HTERT RPE-1 (cell line): Measurements from ENCODE around the gene SOX2.

Source experiments
- in situ Hi-C: fragments of 300-500 bp; cut with MboI; formaldehyde crosslinking; loops from 4 replicates; pipeline ENCODE4 v1.14.3; 2020; ENCODE audit warnings: low sequenced_read_pairs

Gene SOX2

GRCh38 chr3:181711325-181712135 lies at the start of gene SOX2:
Gene SOX2 (plus strand): TSS chr3:181711925. CDS start chr3:181712361, 436 bp downstream.
- in situ Hi-C loops, result no loop called here

DNA sequence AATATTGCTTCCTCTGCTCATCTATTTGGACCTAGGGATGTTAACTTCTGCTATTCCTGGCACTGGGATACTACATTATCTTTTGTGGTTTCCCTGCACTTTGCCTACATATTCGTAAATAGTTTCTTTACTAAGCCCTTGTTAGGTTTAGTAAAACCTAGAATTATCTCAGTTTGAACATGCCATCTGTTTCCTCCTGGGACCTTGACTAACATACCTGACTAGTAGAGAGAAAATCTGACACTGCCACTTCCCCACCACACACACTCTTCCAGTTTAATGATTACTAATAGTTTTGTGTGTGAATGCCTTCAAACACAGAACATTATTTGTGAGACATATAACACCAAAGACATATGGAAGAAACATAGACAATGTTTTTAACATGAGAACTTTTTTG lies 28.2 kb upstream of the SOX2 start:
- in situ Hi-C loops, result no loop called here

DNA sequence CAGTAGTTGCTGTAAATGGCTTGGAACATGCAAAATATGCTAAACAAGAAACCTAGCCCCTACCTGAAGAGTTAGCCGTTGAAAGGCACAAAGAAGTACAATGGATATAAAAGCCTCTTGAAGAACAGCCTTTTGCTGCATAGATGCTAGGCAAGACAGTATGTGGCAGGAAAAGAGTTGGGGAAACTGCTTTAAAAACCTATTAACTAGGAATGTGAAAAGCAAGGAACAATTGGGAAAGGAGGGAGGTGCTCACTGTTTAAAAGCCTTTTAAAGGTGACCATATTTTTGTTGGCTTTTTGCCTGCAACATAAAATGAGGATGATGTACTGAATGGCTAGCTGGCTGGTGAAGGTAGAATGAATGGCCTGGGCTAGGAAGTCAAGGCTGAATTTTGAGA lies 24.5 kb upstream of the SOX2 start:
- in situ Hi-C loops, result no loop called here

- in situ Hi-C loops, result no loop called here
Observed at GRCh38 chr3:181687731-181688130, 24.0 kb upstream of the SOX2 start.

- in situ Hi-C loops, result no loop called here
Observed at GRCh38 chr3:181689546-181689945, 22.2 kb upstream of the SOX2 start.

GRCh38 chr3:181690769-181691168 lies 21.0 kb upstream of the SOX2 start:
- in situ Hi-C loops, result no loop called here

GRCh38 chr3:181691901-181692300 lies 19.8 kb upstream of the SOX2 start:
- in situ Hi-C loops, result no loop called here

GRCh38 chr3:181692311-181693145 lies 19.2 kb upstream of the SOX2 start:
- in situ Hi-C loops, result no loop called here

DNA sequence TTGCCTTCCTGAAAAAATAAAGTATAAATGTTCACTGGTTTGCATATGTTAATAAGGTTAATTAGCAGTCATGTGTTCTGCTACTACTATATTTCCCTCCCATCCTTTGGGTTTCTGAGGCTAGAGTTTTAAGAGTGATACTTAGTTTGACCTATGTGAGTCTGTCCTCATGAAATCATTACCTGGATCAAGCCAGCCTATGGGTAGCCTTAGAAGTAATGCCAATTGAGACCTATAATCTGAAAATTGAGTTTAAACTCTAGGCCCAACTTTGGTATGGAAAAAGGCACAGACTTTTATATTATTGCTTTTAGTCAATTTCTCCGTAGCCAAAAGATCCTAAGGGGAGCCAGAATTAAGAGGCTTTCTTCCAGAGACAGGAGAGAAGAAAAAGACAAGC lies 18.4 kb upstream of the SOX2 start:
- in situ Hi-C loops, result no loop called here

DNA sequence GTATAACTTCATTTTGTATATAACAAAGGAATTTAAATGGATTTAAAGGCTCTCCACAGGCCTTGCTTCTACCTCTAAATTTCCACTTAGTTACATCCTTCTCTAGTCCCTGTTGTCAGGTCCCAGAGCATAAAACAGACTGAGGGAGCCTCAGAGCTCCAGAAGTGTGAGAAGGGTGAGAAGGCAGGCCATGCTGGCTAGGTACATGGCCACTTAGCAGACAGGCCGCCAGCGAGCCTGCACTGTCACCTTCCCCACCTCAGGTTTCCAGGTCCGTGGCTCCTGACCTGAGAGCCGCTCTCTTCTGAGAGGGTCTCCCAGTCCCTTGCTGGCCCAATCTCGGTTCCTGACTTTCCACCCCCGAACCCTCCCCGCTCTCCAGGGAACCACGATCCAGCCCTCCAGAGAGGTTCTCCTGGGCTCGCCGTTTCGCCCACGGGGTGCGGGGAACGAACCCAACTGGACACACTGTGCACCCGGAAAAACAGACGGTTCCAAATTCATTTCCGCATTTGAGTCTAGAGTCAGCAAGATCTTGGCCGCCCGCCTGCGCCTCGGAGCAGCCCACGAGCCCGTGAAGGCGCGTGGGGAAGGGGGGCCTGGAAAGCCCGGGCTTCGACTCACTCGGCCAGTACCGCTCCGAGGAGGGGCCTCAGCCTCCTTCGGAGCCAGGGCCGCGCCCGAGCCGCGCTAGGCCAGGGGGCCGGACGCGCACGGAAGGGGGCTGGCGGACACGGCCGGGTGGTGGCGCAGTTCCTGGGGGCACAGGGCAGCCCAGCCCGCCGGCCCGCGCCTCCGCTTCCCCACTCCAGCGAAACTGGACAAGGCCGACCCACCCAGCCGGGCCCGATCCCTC lies 16.7 kb upstream of the SOX2 start:
- in situ Hi-C loops, result no loop called here

DNA sequence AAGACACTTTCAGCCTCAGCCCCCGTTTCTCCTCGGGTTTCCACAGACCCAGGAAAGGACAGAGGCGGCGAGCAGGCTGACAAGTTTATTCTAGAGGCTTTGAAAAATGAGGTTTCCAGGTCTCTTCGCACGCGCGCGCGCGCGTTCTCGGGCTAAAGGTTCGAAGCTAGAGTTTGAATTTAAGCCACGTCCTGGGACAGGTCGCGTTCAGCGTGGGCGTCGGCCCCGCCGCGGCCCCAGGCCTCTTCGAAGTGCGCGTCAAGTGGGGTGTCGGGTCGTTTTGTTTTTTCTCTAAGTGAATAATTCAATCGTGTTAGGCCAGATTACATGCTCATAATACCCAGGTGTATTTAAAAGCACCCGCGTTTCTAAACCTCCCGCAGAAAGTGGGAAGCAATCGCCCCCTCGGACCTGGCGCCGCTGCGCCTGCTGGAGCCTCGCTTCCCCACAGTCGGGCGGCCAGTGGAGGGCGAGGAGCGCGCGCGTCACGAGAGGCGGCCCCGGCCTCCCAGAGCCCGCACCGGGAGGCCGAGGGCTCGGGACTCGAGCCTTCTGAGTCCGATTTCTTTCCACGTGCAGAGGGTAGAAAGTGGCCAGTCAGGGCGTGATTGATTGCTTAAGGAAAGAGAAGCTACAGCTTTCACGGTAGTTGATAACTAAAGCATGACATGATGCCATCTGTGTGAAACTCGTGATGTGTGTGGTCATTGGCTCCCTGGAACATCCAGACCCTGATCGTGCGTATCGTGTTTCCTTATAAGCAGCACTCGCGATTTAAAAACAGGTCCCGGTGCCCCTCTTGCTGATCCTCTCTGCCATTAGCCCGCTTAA lies 15.8 kb upstream of the SOX2 start:
- in situ Hi-C loops, result no loop called here

DNA sequence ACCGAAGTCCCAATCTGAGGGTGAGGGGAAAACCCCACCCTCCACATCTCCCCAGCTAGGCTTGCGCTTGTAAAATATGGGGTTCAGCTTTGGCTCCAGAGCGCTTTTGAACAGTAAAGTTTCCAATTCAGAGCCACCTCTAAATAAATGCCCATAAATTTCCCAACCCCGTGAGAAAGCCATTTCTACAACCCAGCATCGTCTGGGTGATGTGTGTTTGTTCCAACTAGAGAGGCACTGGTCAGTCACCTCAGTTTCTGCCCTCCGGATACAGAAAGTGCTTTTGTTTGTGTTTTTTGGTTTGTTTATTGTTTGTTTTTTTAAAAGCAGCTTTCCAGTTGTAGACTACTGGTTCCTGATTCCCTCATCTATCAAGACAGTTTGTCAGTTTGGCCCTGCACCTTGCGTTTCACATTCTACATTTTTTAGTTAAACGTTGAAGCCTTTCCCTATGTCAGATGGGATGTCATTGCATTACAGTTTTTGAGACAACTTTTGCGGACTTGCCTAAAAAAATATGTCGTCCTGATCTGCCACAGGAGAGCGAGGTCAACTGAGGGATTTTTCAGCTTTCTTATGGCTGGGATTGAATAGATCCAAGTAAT lies 15.0 kb upstream of the SOX2 start:
- in situ Hi-C loops, result no loop called here

DNA sequence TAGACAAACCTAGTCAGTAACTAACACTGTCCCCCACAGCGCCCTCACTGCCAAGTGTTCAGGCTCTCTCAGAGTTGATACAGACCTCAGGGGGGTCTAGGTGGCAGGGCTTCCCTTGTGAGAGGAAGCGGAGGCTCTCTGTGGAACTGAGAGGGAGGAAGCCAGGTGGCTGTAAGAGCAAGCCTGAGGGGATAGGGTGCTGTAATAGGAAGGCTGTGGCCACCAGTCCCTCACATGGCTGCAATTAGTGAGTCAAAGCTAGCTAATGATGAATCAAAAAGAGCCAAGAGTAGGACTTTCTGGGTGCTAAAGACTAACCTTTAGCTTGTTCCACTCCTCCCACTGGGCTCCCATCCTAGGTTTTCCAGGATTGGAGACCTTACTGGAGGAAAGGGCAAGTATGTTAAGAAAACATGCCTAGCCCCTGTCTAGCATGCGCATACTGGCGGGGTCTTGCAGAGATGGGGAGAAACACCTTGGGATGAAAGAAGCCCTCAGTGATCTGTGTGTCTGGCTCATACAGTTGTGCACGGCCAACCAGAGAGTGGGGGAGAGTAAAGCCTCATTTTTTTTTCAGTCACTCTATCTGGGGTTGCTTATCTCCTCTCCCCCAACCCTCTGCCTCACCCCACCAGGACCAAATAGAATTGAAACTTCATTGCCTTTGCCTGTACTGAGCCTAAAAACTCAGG lies 13.3 kb upstream of the SOX2 start:
- in situ Hi-C loops, result no loop called here

GRCh38 chr3:181699171-181699903 lies 12.4 kb upstream of the SOX2 start:
- in situ Hi-C loops, result no loop called here

DNA sequence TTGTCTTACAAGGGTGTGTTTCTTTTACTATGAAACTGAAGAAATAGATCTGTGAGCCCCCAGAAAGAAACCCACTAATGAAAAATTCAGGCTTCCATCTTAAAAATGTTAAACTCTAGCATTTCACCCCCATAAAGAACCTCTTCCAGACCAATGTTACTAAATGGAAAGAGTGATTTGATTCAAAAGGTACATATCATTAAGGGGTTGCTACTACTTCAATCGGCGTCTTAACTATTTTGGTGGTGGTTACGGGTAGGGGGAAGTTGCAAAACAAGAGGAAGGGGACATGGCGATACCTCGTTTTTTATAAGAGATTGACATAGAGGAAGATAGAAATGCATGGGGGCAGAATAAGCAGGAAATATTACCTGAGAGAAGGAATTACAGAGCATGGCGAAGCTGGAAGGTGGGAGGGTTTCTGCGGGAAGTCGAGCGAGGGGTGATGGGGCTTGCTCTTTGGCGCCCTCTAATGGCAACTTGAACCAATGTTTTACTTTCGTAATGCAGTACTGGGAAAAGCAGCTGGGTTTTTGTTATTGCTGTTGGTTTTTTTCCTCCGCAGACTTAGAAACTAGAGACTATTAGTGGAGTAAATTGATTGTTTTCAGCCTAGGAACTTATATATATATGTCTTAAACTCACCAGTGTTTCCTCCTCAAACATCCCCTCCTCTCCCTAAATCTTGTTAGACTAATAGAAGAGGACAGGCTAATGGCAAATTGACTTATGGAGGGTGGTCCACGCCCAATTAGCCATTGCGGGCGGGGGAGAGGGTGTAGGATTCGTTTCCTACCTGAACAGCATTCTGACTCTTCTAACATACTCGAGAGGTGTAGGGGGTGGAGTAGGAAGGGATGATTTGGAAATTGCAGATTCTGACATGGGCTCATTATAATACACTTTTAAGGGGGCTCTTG lies 11.3 kb upstream of the SOX2 start:
- in situ Hi-C loops, result no loop called here

DNA sequence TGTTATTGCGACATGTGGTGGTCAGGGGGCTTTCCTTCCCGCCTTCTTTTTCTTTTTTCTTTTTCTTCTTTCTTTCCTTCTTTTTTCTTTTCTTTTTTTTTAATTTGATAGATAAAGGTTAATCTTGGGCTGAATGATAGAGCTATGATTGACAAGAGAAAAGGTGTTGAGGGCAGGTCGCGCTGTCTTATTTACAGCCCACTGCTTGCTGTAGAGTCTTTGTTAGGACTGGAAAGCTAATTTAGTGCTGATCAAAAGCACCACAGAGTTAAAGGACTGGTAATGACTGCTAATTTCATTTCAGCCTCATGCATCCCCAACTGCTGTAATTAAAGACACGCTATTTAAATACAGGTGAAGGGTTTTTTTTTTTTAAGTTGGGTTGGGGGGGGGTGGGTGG lies 10.6 kb upstream of the SOX2 start:
- in situ Hi-C loops, result no loop called here

- in situ Hi-C loops, result no loop called here
Observed at GRCh38 chr3:181703601-181704420, 7.9 kb upstream of the SOX2 start.
